GM18873 (cell line): Measurements from ENCODE around the gene SEMA7A.
"Not testable (repeated sequence)": the region's sequence is repeated elsewhere in the genome, so short reads cannot be mapped to it uniquely, and the experiment has no call there.

Experiments used
- ATAC-seq: cut with Tn5 transposase; IDR thresholded peaks from one replicate; pipeline ENCODE4 v1.9.1; 2021; ENCODE audit warnings: mild to moderate bottlenecking, moderate library complexity, moderate number of reproducible peaks; ENCODE audit not compliant: unreplicated experiment, low FRiP score

SEMA7A gene

DNA sequence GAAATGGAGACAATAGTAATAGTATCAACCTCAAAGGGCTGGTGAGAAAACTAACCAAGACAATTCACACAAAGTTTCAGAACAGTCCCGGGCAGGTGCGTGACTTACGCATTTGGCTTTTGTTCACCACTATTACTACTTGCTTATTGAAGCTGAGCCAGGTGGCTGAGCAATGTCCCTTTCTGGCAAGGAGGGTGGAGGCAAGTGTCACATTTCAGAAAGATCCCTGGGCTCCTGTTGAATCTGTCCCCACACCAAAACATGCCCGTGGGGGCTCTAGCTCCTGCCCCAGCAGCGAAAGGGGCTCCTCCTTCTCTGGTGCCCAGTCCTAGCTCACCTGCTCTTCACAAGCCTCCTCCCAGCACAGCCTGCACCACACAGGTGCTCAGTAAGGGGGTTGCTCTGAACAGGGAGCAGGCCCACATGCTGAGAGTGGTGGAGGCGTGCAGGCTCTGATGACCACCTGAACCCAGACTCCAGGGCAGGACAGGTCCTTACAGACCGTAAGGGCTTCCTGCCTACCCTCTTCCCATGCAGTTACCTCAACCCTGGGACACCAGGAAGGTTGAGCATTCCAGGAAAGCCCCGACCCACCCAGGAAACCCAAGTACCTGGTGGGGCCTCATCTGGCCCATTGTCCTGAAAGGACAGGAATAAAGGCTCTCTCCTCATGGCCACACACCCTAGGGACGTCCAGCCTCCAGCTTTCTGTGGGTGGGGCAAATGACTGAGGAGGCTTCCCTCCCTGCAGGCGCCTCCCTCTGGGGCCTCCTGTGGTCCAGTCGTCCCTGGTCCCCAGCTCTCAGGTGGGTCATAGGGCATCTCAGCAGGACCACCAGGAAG, 32.6 kb downstream of the SEMA7A start:
- no peak for ATAC-seq

GRCh38 chr15:74400313-74400860, 33.4 kb downstream of the SEMA7A start:
- ATAC-seq = no peak

DNA sequence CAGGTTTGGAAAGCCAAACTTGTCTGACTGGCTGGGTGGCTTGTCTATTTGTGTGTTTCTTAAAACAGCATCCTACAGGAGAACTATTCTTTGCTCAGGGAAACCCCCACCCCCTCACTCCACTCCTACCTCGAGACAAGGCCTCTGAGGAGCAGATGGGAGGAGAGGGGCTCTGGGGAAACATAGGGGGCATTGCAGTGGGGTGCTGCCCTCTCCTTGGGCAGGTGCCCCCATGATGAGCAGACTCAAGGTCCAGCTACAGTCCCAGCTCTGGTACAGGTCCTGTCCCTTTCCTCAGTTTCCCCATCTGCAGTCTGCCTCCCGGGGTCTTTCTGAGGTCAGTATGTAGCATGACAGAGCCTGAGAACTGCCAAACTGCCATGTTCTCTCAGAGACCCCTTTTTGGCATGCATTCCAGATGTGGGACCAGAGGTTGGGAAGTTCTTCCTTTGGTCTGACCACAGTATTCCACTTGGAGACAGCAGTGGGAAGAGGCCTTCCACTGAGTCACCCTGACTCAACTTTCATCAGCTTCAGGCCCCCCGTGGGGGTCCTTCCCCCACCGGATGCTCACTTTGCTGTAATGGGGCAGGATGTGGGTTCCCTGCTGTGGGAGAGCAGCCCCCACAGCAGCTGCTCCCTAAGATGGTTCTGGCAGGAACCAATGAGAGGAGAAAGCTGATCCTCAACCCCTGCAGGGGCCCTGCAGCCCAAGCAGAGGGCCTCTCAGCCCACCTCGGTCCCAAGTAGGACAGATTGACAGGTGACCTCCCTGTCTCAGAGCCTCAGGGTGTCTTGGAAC, 34.0 kb downstream of the SEMA7A start:
- no peak for ATAC-seq

DNA sequence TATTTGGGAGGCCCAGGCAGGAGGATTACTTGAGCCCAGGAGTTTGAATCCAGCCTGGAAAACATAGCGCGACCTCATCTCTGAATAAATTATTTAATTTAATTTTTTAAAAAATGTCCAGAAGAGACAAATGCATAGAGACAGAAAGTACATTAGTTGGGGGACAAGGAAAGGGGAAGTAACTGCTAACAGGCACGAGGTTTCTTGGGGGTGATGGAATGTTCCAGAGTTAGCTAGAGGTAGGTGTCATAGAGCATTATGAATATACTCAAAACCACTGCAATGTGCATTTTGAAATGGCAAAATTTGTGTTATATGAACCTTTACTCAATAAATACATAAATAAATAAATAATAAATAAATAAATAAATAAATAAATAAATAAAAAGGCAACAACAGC, 34.7 kb downstream of the SEMA7A start:
- no peak for ATAC-seq

DNA sequence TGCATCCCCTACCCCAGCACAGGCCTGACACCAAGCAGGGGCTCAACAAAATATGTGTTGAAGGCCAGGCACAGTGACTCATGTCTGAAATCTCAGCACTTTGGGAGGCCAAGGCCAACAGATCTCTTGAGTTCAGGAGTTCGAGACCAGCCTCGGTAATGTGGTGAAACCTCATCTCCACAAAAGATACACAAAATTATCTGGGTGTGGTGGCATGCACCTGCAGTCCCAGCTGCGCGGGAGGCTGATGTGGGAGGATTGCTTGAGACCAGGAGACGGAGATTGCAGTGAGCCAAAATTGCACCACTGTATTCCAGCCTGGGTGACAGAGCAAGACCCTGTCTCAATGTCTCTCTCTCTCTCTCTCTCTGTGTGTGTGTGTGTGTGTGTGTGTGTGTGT, 35.6 kb downstream of the SEMA7A start:
- ATAC-seq = no peak

DNA sequence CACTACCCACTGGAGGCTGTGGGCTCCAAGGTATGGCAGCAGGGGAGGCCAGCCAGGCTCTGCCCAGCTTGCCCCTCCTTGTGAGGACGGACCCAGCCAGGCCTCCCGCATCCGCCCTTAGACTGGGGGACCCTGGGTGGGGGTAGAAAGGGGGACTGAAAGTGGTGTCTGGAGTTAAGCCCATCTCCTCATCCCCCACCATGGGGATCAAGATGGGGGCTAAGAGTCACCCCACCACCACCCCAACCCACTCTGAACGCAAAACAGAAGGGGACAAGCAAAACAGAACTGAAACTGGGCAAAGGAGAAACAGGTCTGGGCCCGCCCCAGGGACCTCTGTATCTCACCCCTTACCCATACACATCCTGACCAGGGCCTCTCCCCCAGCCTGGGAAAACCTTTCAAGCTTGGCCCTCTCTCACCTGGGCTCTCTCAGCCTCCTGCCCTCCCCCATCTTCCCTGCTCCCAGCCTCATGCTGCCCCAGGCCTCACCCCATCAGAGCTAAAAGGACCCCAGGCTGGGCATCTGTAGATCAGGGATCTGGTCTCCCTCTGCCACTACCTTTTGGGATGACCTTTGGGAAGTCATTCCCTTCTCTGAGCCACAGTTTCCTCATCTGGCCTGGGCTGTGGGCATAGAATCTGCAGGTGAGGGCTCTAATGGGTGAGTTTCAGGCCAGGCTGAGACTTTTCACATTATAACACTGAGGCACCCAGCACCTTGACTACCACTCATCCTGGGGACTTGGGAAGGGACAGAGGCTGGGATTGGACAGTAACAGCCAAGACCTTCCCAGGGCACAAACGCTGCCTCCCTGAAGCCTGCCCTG, 36.3 kb downstream of the SEMA7A start:
- no peak for ATAC-seq

DNA sequence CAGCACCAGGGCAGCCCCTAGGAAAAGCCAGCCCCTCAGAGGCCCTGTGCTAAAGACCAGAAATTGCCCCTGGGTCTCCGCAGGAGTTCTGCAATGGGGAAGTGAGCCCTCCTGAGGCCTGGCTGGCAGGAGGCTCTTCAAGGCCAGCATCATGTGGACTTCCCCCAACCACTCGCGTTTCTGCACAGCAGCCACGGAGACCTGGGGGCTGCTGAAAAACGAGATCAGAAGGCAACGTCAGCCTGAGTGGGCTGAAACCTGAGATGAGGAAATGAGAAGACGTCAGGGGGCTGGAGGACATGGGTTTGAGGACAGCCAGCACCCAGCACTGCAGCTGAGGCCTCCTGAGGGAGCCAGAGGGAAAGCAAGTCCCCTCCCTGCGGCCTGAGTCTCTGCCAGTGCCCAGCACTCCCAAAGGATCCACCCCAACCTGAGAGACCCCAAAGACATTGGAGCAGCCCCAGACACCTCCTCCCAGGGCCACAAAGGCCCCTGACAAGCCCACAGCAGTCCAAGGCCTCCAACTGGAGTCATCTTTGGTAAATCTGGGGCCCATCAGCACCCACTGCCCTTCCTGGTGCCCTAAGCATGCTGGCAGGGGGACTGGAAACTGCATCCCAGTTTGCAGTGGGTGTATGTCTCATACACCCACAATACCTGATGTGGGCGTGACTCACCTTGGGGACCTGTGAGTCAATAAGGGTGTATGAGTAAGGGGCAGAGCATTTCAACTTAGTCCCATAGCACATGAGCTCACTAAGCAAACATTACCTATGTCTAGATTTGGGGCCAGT, 37.1 kb downstream of the SEMA7A start:
- ATAC-seq = peak; percentile 29

- no peak for ATAC-seq
Measured at GRCh38 chr15:74396146-74396438, 37.7 kb downstream of the SEMA7A start.

GRCh38 chr15:74395319-74396145, 38.2 kb downstream of the SEMA7A start:
- ATAC-seq = no peak

DNA sequence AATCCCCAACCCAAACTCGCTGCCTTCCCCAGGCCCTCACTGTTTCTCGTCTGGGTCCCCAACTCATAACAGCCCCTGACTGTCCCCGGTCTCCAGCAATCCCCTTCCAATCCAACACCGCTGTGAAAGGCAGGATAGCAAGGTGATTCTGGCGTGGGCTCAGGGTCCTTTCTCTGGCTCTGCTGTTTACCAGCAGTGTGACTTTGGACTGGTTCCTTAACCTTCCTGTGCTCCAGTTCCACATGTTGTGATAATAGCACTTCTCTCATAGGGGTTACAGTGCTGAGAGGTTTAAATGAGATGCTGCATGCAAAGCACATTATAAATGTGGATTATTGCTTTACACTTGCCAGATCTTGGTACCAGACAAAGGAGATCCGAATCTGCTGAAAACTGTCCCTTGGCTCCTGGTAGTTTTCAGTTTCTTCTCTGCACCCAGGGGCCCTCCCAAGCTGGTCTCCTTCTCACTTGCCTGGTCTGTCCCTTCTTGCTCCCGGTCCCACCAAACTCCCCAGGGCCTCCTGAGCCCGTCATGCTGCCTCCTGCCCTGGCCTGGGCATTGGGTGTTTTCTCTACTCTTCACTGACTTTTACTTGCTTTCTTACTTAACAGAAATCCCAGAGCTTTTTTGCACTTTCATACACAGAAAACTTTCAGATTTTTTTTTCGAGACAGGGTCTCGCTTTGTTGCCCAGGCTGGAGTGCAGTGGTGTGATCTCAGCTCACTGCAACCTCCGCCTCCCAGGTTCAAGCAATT, 39.5 kb downstream of the SEMA7A start:
- no peak for ATAC-seq

GRCh38 chr15:74393423-74393822, 40.3 kb downstream of the SEMA7A start:
- ATAC-seq = no peak

- no peak for ATAC-seq
Measured at GRCh38 chr15:74392902-74393301, 40.9 kb downstream of the SEMA7A start.

DNA sequence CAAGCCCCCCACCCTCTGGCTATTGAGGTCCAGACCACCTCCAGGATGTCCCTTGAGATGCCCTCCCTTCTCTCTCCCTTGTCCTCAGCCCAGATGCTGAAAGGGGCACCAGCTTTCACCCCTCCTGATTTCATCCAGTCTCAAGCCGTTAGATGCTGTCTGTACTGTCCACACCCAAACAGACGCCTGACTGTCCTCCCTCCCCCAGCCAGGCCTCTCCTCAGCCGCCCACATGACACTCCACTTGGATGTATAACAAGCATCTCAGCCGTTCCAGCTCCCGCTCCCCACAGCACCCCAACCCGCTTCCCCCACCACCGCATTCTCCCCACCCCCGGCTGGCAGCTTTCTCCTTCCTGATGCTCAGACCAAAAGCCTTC, 41.3 kb downstream of the SEMA7A start:
- no peak for ATAC-seq

- ATAC-seq = no peak
Measured at GRCh38 chr15:74391582-74392450, 41.9 kb downstream of the SEMA7A start.

DNA sequence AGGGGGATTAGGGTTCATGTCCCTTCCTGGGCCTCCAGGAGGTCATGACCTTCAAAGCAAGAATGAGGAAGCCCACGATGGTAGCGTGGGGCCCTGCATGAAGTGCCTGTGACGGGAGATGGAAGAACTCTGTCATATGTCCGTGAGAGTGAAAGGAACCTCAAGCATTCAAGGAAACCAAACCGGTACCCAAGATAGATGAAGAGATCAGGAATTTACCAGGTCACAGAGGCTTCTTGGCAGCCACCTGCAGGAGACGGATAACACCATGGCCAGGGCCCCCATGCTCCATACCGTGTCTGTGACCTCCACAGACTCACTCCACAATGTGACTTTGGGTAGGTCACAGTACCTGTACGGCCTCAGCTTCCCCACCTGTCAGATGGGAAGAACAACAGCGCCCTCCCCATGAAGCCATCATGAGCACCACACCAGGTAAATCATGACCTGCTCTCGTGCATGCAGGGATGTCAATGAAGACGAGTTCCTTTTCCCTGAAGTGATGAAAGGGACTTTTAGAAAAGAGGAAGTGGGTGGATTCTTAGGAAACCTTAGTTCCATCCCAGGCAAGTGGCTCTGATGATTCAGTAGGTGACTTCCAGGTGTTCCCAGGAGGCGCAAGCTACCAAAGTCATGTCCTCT, 43.0 kb downstream of the SEMA7A start:
- no peak for ATAC-seq

DNA sequence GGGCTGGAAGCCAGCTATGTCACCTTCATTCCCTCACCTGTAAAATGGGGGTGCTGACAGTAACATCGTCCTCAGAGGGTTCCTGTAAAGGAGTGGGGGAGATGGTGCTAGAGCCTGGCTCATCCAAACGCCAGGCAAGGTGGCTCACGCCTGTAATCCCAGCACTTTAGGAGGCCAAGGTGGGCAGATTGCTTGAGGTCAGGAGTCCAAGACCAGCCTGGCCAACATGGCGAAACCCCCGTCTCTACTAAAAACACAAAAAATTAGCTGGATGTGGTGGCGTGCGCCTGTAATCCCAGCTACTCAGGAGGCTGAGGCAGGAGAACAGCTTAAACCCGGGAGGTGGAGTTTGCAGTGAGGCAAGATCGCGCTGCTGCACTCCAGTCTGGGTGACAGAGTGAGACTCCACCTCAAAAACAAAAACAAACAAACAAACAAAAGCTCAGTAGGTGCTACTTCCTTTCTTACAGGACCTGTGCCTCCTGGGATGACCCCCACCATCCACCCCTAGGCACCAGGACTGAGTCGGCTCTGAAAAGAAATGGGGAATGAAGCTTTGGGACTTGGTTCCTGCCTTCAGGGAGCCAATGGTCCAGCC, 43.6 kb downstream of the SEMA7A start:
- ATAC-seq = not testable (repeated sequence)
